ENCODE data around the gene ARHGEF6.
"Not testable (repeated sequence)": the region's sequence is repeated elsewhere in the genome, so short reads cannot be mapped to it uniquely, and the experiment has no call there.

The ARHGEF6 gene

GRCh38 chrX:136781180-136781797 is 557 bp upstream of the ARHGEF6 start:
- DNase-seq (ENCODE audit: low read depth in 2 of 2), result no peak

GRCh38 chrX:136780241-136780640 is 491 bp downstream of the ARHGEF6 start:
- no peak for DNase-seq (ENCODE audit: low read depth in 2 of 2)

GRCh38 chrX:136779346-136779781 is 1.4 kb downstream of the ARHGEF6 start:
- peak in 1 of 2 donors; percentile 5 for DNase-seq (ENCODE audit: low read depth in 2 of 2)

- no peak for DNase-seq (ENCODE audit: low read depth in 2 of 2)
Measured at GRCh38 chrX:136778916-136779315, 1.8 kb downstream of the ARHGEF6 start.

- no peak for DNase-seq (ENCODE audit: low read depth in 2 of 2)
Measured at GRCh38 chrX:136778020-136778419, 2.7 kb downstream of the ARHGEF6 start.

GRCh38 chrX:136773648-136774047 is 7.1 kb downstream of the ARHGEF6 start:
- DNase-seq (ENCODE audit: low read depth in 2 of 2), result no peak

- not testable (repeated sequence) for DNase-seq (ENCODE audit: low read depth in 2 of 2)
Measured at GRCh38 chrX:136771869-136772268, 8.9 kb downstream of the ARHGEF6 start.

GRCh38 chrX:136768469-136769084 is 12.2 kb downstream of the ARHGEF6 start:
- peak; percentile 12 to 24 for DNase-seq (ENCODE audit: low read depth in 2 of 2)

- DNase-seq (ENCODE audit: low read depth in 2 of 2), result peak; percentile 23 to 44
Measured at GRCh38 chrX:136767104-136767941, 13.4 kb downstream of the ARHGEF6 start.

- no peak for DNase-seq (ENCODE audit: low read depth in 2 of 2)
Measured at GRCh38 chrX:136766785-136767103, 14.0 kb downstream of the ARHGEF6 start.

GRCh38 chrX:136765821-136766356 is 14.8 kb downstream of the ARHGEF6 start:
- no peak for DNase-seq (ENCODE audit: low read depth in 2 of 2)

GRCh38 chrX:136764206-136764605 is 16.5 kb downstream of the ARHGEF6 start:
- DNase-seq (ENCODE audit: low read depth in 2 of 2), result no peak

- DNase-seq (ENCODE audit: low read depth in 2 of 2), result no peak
Measured at GRCh38 chrX:136762820-136763452, 17.8 kb downstream of the ARHGEF6 start.

GRCh38 chrX:136761421-136761820 is 19.3 kb downstream of the ARHGEF6 start:
- no peak for DNase-seq (ENCODE audit: low read depth in 2 of 2)

- no peak for DNase-seq (ENCODE audit: low read depth in 2 of 2)
Measured at GRCh38 chrX:136759968-136760367, 20.8 kb downstream of the ARHGEF6 start.

GRCh38 chrX:136755411-136755810 is 25.3 kb downstream of the ARHGEF6 start:
- no peak for DNase-seq (ENCODE audit: low read depth in 2 of 2)

GRCh38 chrX:136754651-136755050 is 26.1 kb downstream of the ARHGEF6 start:
- DNase-seq (ENCODE audit: low read depth in 2 of 2), result no peak

GRCh38 chrX:136752796-136753195 is 27.9 kb downstream of the ARHGEF6 start:
- no peak for DNase-seq (ENCODE audit: low read depth in 2 of 2)

- no peak for DNase-seq (ENCODE audit: low read depth in 2 of 2)
Measured at GRCh38 chrX:136752346-136752745, 28.4 kb downstream of the ARHGEF6 start.

- no peak for DNase-seq (ENCODE audit: low read depth in 2 of 2)
Measured at GRCh38 chrX:136750364-136750763, 30.4 kb downstream of the ARHGEF6 start.

- peak in 1 of 2 donors; percentile 14 for DNase-seq (ENCODE audit: low read depth in 2 of 2)
Measured at GRCh38 chrX:136747003-136747986, 33.4 kb downstream of the ARHGEF6 start.
